GM12878 (cell line): ENCODE data around the gene TIMM10B. TPM values are rescaled to one million over a fixed set of nuclear protein-coding genes. Genes with fewer than 3 reads are reported as not detected.

Source experiments
- ATAC-seq: fragments of 200-7000 bp; cut with Tn5 transposase; 3 replicates; pipeline ENCODE4 v1.9.1; 2020; ENCODE audit warnings: mild to moderate bottlenecking, moderate library complexity
- BruUV-seq: library from RNA; stranded (reverse); fragments of 400-500 nt; replicated peaks from 2 replicates; lab custom pipeline; 2021; lab: Mats Ljungman, UMichigan
- CTCF ChIA-PET: fragments of 300-600 bp; sonication (Branson Sonifier 250); formaldehyde crosslinking; extraction: SDS; loops from one replicate; lab custom pipeline; 2021; ENCODE audit warnings: inconsistent platforms; lab: Yijun Ruan, JAX
- POLR2A ChIA-PET: fragments of 350-600 bp; formaldehyde crosslinking; extraction: SDS; loops from one replicate; lab custom pipeline; 2021; ENCODE audit warnings: inconsistent platforms; lab: Charles Lee
- RAD21 ChIA-PET: fragments of 300-600 bp; sonication (Branson Sonifier 250); formaldehyde crosslinking; loops from one replicate; lab custom pipeline; 2023; ENCODE audit warnings: antibody characterized with exemption; ENCODE audit not compliant: unreplicated experiment; lab: Charles Lee
- SMC1A ChIA-PET: fragments of 300-600 bp; sonication (Branson Sonifier 250); formaldehyde crosslinking; loops from one replicate; lab custom pipeline; 2023; ENCODE audit not compliant: unreplicated experiment, uncharacterized antibody; lab: Charles Lee
- DNase-seq: peaks from one replicate; pipeline ENCODE4 v3.0.0-alpha.2; 2011; ENCODE audit warnings: low read depth, low spot score
- FAIRE-seq: peaks from 3 replicates; lab custom pipeline; 2011; peaks lifted over from hg19 to GRCh38; lab: Jason Lieb, UNC
- H2AFZ ChIP-seq: 2 replicates; pipeline ENCODE4 v1.6.0; 2011; ENCODE audit warnings: low read depth, low read length, control low read depth; ENCODE audit not compliant: control insufficient read depth
- H3K27ac ChIP-seq: 2 replicates; pipeline ENCODE4 v1.5.1; 2011; ENCODE audit warnings: control low read depth; ENCODE audit not compliant: control insufficient read depth, insufficient read depth
- H3K27me3 ChIP-seq, 2 experiments: replicated peaks in 1 of 2; 2 replicates each; pipeline versions ENCODE4 v1.6.0 to v1.6.1; 2011; ENCODE audit warnings: low read length in 1 of 2; ENCODE audit not compliant: control insufficient read depth in 2 of 2, insufficient read depth in 2 of 2
- H3K36me3 ChIP-seq, 2 experiments: 2 replicates each; pipeline ENCODE4 v1.5.1; 2011; ENCODE audit warnings: low read length in 1 of 2; ENCODE audit not compliant: control insufficient read depth in 2 of 2, insufficient read depth in 2 of 2
- H3K4me1 ChIP-seq: 2 replicates; pipeline ENCODE4 v1.6.1; 2011; ENCODE audit warnings: mild to moderate bottlenecking, low read length, moderate library complexity, mixed read lengths; ENCODE audit not compliant: control insufficient read depth, insufficient read depth
- H3K4me2 ChIP-seq: 2 replicates; pipeline ENCODE4 v1.6.0; 2011; ENCODE audit warnings: control low read depth; ENCODE audit not compliant: control insufficient read depth, insufficient read depth
- H3K4me3 ChIP-seq: fragments of 200-600 bp; sonication (generic); 2 replicates; pipeline ENCODE4 v1.5.1; 2016
- H3K79me2 ChIP-seq: 2 replicates; pipeline ENCODE4 v1.6.0; 2011; ENCODE audit warnings: low read length; ENCODE audit not compliant: control insufficient read depth, insufficient read depth
- H3K9ac ChIP-seq: 2 replicates; pipeline ENCODE4 v1.8.0; 2011; ENCODE audit warnings: low read length, control low read depth, mixed read lengths; ENCODE audit not compliant: control insufficient read depth, insufficient read depth
- H3K9me3 ChIP-seq: replicated peaks from 3 replicates; pipeline ENCODE4 v1.5.1; 2011; ENCODE audit warnings: mild to moderate bottlenecking, low read length; ENCODE audit not compliant: control insufficient read depth, insufficient read depth
- H4K20me1 ChIP-seq: 2 replicates; pipeline ENCODE4 v1.6.0; 2011; ENCODE audit not compliant: control insufficient read depth, insufficient read depth
- BRCA1 ChIP-seq: IDR thresholded peaks from 2 replicates; pipeline ENCODE4 v1.6.1; 2011; ENCODE audit warnings: low read depth, low read length, improper control_type of control experiment
- CBFB ChIP-seq: IDR thresholded peaks from 2 replicates; pipeline ENCODE4 v1.6.1; 2016; ENCODE audit warnings: antibody characterized with exemption, low read depth
- CEBPZ ChIP-seq: fragments of 150-350 bp; IDR thresholded peaks from 2 replicates; pipeline ENCODE4 v1.6.1; 2016; ENCODE audit warnings: low read depth, low read length
- E2F4 ChIP-seq: IDR thresholded peaks from 2 replicates; pipeline ENCODE4 v1.6.1; 2012; ENCODE audit warnings: low read depth, low read length, improper control_type of control experiment
- E2F8 ChIP-seq: fragments of 450-650 bp; IDR thresholded peaks from 2 replicates; pipeline ENCODE4 v1.6.1; 2018; ENCODE audit warnings: mild to moderate bottlenecking, low read depth, moderate library complexity; ENCODE audit not compliant: partially characterized antibody
- HSF1 ChIP-seq: fragments of 150-350 bp; IDR thresholded peaks from 2 replicates; pipeline ENCODE4 v1.6.1; 2014; ENCODE audit warnings: mild to moderate bottlenecking, low read depth, low read length
- NR2F1 ChIP-seq: fragments of 450-650 bp; conservative IDR thresholded peaks from 2 replicates; pipeline ENCODE4 v1.6.1; 2017; ENCODE audit warnings: mild to moderate bottlenecking
- PRDM15 ChIP-seq: fragments of 450-650 bp; formaldehyde crosslinking; IDR thresholded peaks from 2 replicates; pipeline ENCODE4 v1.4.0; 2020; ENCODE audit warnings: mild to moderate bottlenecking, moderate library complexity
- SP1 ChIP-seq: IDR thresholded peaks from one replicate; pipeline ENCODE4 v1.6.1; 2011; ENCODE audit warnings: low read depth, low read length
- SREBF2 ChIP-seq: IDR thresholded peaks from 2 replicates; pipeline ENCODE4 v1.6.1; 2012; ENCODE audit warnings: mild to moderate bottlenecking, low read length
- TBL1XR1 ChIP-seq: IDR thresholded peaks from 2 replicates; pipeline ENCODE4 v1.6.1; 2012; ENCODE audit warnings: low read depth, low read length, improper control_type of control experiment
- WGBS: methylation state at CpG from one replicate; pipeline ENCODE4 v1.1.6; 2016; ENCODE audit warnings: low lambda C conversion rate; ENCODE audit not compliant: insufficient replicate concordance, insufficient coverage; ENCODE audit errors: missing lambda C conversion rate; 5-methylcytosine and 5-hydroxymethylcytosine counted together
- in situ Hi-C: fragments of 300-500 bp; cut with MboI; formaldehyde crosslinking; loops from 9 replicates; pipeline ENCODE4 v1.14.3; 2018; ENCODE audit warnings: mixed read lengths
- intact Hi-C: fragments of 100-400 bp; cut with micrococcal nuclease; formaldehyde crosslinking; loops from one replicate; pipeline ENCODE4 v1.14.2; 2022; ENCODE audit not compliant: unreplicated experiment
- polyA plus RNA-seq, 11 experiments: library from polyadenylated mRNA; depleted of rRNA in 4 of 11; unstranded in 6 of 11; stranded (reverse) in 5 of 11; fragments of >200 nt; fragmentation: Nextera tagmentation in 4 of 11; fragmentation: Illumina TruSeq in 1 of 11; extraction: Ambion mirVana in 4 of 11; extraction: Trizol in 1 of 11; gene quantifications; 1 replicate in 1 of 11; 2 replicates in 10 of 11; pipeline versions ENCODE4 v1.2.1 to v1.2.3, GENCODE V29; 2011 to 2016; ENCODE audit warnings: inconsistent platforms in 2 of 11, missing spikeins in 2 of 11, low read depth in 1 of 11
- total RNA-seq, 4 experiments: library from RNA; depleted of rRNA in 3 of 4; stranded (reverse); fragments of >200 nt in 3 of 4; fragmentation: Illumina TruSeq in 1 of 4; extraction: Trizol in 1 of 4; gene quantifications; 2 replicates each; pipeline versions ENCODE4 v1.2.1 to v1.2.3, GENCODE V29; 2013 to 2021

The TIMM10B gene
- total and polyA plus RNA-seq, 10 of the 15 experiments (the other 5 are each of a cell fraction or from before 2014, with no cell fraction given), result 30.3 to 126 (median 53.1) TPM

- no peaks in the 10 kb centered on the region; the same call in 2 of the 3 replicates for H3K9me3 ChIP-seq
- in situ Hi-C loops, result no loop called here
- H2AFZ ChIP-seq, result no peak overlapping the region
- FAIRE-seq, result no peak
- ChIA-PET SMC1A (interaction anchor here (0.7 to 4.1 kb wide), 8 partner anchors 90 to 225 kb away, joined by 3 to 29 read pairs (median 4); partner anchors contain the start of gene MRPL17), RAD21 (interaction anchor here (0.8 to 4.7 kb wide), 5 partner anchors 90 to 208 kb away, joined by 3 to 74 read pairs (median 4); partner anchors contain the start of genes MRPL17 and TPP1), POLR2A (no interaction called here), CTCF (interaction anchor here (0.7 to 9.2 kb wide), 14 partner anchors 21 to 227 kb away, joined by 3 to 126 read pairs (median 4); partner anchors contain the start of gene MRPL17)
- H3K27ac ChIP-seq, result no peak overlapping the region
- no peak for DNase-seq
- no TSS peak for BruUV-seq
- intact Hi-C loops, result no loop called here
- H3K36me3 ChIP-seq, result peaks cover 0 to 3% of the 10 kb centered on the region in 2 experiments; a peak in 2 of 4 replicates
- H3K79me2 ChIP-seq, result no peaks in the 10 kb centered on the region
- no peaks in the 10 kb centered on the region for H4K20me1 ChIP-seq
- peaks cover 12% of the 10 kb centered on the region; the same call in 1 of the 2 replicates for H3K4me1 ChIP-seq
- 71% methylated on average over 2 of the region's 2 CpGs for WGBS
- H3K4me3 ChIP-seq, result no peak overlapping the region
- H3K4me2 ChIP-seq, result no peak overlapping the region
- ATAC-seq, result no peak
- H3K9ac ChIP-seq, result no peak overlapping the region
- H3K27me3 ChIP-seq, result no peaks in the 10 kb centered on the region
- TF ChIP-seq CEBPZ (no peak), SREBF2 (no peak), CBFB (no peak), TBL1XR1 (no peak), PRDM15 (CRISPR knock-in tag) (no peak), E2F8 (no peak), BRCA1 (no peak), SP1 (no peak), HSF1 (no peak), NR2F1 (no peak), E2F4 (no peak)
These were observed 48.0 kb downstream of the TIMM10B start for GRCh38 chr11:6529266-6529665.
